GM18909 (cell line): ENCODE results near the gene LMO7.
A peak's percentile ranks its signal among the peaks of the same experiment; 100 is the strongest.

ENCODE experiments used
- ATAC-seq: cut with Tn5 transposase; IDR thresholded peaks from one replicate; pipeline ENCODE4 v1.9.1; 2021; ENCODE audit warnings: mild to moderate bottlenecking; ENCODE audit not compliant: unreplicated experiment, poor library complexity

The LMO7 gene

DNA sequence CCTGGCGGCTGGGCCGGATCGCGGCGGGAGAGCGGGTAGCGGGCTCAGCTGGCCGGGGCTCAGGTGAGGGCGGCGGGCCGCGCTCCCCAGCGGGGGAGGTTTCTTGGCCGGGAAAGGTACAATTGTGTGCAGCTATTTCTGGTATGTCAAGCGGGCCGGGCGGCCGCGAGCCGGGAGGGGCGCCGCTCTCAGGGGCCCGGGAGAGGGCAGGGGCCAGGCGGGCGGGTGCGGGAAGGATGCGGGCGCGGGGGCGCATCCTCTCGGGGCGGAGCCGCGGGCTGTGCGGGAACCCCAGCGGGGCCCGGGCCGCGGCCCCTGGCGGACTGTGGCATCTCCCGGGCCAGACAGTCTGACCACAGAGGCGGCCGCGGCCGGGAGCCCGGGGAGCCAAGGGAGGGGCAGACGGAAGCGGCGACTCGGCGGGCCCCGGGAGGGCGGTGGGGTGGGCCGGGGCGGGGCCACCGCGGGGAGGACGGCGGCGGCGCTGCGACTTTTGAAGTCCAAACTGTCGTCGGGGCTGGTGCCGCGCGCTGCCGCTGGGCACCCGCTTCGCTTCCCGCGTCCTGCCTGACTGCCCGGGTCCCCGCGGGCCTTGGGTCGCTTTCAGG, at the start of gene LMO7:
LMO7 (plus strand) TSS at position 503 of the 608 bp plus-strand sequence. CDS start 328 bp downstream, outside the sequence.
- ATAC-seq, result peak; percentile 59

- no peak for ATAC-seq
These were observed 48.5 kb upstream of the LMO7 start for GRCh38 chr13:75587679-75588078.

DNA sequence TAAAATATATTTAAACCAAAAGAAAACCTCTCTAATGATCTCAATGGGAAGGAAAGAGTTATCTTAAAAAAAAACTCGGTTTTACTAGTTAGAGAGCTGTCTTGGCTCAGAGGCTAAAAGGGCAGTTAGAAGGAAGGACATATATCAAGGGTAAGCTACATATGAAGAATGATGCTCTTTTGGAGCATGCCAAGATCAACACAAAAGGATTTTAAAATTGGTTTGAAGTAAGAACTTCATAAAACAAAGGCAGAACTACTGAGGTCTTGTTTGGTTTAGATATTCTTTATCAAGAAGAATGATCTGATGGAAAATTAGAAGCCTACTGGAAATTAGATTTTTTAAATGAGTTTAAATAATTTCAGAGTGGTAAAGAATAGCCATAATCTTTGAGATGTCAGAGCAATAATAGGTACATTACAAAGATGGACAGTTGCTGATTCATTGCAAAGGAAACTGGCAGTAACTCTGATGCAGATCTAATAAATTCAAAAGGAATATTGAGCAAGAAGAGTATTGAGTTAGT, 39.4 kb upstream of the LMO7 start:
- no peak for ATAC-seq

DNA sequence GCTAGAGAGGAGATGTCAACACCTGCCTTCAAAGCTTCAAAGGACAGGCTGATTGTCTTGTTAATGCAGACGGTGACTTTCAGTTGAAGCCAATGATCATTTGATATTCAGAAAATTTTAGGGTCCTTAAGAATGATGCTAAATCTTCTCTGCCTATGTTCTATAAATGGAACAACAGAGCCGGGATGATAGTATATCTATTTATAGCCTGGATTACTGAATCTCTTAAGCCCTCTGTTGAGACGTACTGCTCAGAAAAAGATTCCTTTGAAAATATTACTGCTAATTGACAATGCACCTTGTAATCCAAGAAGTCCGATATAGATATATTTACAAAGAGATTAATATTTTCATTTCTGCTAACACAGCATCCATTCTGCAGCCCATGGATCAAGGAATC, 35.8 kb upstream of the LMO7 start:
- ATAC-seq, result no peak

DNA sequence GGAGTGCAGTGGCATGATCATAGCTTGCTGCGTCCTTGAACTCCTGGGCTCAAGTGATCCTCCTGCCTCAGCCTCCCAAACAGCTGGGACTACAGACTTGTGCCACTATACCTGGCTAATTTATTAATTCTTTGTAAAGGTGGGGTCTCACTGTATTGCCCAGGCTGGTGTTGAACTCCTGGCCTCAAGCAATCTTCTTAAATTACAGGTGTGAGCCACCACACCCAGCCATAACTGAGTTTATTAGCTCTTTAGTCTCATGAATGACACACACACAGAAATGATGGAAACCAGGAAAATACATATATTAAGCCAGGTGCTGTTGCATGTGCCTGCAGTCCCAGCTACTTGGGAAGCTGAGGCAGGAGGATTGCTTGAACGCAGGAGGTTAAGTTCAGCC, 33.1 kb upstream of the LMO7 start:
- no peak for ATAC-seq

GRCh38 chr13:75607447-75607846, 28.7 kb upstream of the LMO7 start:
- ATAC-seq, result no peak

DNA sequence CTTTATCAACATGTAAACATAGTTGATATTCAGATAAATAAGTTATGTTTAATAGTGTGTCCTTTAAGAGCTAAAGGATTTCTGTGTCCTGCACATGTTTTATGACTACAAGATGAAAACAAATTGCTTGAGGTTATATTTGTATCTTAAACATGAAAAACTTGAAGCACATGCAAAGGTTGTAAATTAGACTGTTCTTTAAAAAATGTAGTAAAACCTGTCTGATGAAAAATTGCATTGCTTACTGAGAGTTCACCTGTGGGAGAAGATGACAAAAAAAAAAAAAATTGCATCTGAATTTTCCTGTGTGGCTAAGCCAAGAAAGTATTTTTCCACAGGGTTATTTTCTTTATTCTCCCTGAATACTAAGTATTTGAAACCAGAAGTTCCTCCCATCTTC, 25.7 kb upstream of the LMO7 start:
- no peak for ATAC-seq

- no peak for ATAC-seq
These were observed 23.8 kb upstream of the LMO7 start for GRCh38 chr13:75612354-75612753.

GRCh38 chr13:75617230-75617629, 18.9 kb upstream of the LMO7 start:
- ATAC-seq, result no peak

- no peak for ATAC-seq
These were observed 17.8 kb upstream of the LMO7 start for GRCh38 chr13:75618308-75618707.

DNA sequence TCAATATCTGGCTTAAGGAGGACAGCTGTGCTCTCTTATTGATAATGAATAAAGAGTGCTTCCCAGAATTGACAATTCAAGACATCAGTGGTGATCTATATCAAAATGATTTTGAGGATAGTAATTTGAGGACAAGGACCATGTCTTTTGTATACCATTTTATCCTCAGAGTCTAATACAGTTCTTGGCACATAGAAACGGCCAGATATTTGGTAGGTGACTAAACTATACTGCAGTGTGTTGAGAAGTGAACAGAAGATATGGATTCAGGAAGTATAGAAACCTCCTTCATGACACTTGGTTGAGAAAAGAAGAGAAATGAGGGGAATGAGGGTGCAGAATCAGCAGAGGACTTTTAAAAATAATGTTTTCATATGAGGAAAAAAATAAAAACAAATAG, 16.1 kb upstream of the LMO7 start:
- no peak for ATAC-seq

DNA sequence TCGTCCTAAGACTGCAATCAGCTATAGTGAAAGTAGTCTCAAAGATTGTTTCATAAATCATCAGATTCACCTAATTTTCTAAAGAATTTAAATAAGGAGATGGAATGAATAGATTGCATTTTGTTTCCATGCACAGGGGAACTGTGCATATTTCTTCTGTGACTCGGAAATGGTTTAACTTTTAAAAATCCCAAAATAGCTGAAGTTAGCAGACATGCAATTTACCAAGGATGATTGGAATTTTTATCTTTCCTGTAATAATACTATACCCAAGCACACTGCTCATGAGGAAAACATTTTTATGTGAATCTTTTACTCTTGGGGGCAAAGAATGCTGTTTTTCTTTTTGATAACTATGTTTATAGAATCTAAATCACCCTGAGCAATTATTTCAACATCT, 15.0 kb upstream of the LMO7 start:
- ATAC-seq, result no peak

GRCh38 chr13:75628801-75629200, 7.3 kb upstream of the LMO7 start:
- ATAC-seq, result no peak

DNA sequence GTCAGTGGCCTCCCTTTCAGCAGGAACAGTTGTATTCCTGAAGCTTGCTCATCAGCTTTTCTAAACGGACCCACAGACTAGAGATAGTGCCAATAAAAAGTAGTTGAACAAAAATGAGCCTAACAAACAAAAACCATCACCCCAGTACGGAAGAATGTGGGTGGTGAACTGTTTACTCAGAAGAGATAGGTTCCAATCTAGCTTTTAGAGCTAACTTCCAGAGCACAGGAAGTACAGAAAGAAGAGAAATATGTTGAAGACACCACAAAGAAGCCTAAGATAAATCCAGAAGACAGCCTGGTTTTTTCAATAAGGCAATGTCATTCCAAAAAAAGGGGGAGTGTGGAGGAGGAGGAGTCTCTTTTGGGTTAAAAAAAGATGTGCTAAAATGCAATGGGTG, 2.8 kb upstream of the LMO7 start:
- no peak for ATAC-seq

DNA sequence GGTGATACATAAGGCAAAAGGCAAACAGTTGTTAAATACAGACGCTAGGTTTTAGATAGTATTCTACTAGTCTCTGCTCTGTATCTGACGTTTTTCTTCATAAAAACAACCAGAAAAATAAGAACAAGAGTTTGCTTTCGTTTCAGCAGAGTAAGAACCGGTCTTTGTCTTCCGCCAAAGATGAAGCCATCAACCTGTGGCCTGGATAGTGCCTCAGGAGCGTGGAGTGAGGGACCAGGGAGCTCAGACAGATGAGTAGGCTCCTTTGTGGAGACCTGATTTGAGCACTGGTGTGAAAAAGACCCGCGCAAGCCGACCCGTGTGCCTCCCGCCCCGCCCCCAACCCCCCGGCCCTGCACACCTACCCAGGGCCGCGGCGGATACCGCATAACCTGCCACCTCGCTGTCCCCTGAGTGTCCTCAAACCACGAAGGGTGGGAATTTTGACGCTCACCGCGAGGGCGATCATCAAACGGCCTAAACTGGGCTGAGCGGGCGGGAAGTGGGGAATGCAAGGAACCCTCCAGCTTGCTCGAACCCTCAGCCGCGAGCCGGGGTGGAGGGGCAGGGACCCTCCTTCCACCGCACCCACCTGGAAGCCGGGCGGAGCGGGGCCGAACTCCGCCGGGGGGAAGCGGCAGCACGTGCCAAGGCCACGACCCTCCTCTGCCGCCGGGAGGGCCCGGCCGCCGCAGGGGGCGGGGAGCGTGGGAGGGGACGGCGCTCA, 866 bp upstream of the LMO7 start:
- no peak for ATAC-seq

DNA sequence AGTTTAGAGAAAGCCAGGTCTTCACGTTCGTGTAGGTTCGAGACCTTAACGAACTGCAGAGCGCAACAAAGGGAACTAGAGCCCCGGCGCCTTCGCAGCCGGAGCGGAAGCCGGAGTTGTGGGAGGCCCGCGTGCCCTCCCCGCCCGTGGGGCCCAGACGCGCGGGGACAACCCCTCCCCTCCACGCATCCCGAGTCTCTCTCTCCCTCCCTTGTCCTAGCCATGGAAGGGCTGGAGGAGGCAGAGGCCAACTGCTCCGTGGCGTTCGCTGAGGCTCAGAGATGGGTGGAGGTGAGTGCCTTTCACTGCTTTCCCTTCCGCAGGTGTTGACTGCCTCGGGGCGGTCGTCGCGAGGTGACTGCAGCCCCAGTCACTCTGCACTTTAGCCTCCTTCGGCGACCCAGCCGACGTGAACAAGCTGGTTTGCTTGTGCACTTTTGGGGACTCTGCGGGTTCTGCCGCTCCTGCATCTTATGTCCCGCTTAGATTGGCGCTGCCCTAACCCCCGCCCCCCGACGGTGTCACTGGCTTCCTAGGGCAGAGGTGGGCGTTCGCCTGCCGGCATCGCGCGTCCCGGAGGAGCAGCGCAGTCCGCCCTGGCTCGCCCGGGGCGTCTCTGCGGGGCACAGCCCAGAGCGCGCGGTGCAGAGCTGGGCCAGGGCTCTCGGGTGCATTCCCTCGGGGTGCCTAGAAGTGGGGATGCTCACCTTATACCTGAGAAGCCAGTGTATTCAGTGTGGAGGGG, 478 bp downstream of the LMO7 start:
- ATAC-seq, result peak; percentile 66

- ATAC-seq, result no peak
These were observed 1.1 kb downstream of the LMO7 start for GRCh38 chr13:75637181-75637750.

DNA sequence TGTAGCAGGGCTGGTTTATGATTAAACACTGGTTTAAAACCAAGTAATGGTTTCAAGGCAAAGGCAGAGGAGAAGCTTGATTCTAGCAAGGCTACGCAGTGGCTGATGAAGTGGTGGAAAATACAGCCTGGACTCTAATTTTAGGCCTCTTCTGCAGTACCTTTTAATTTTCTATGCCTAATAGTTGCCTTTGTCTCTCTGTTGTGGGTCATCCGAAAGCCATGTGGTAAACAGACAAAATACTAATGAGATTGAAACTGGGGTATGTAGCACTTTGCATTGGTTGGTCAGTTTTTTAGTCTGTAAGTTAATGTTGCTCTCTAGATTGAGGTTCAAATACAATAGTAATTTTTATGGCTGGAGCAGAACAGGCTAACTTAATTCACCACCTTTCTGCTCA, 3.3 kb downstream of the LMO7 start:
- ATAC-seq, result no peak

DNA sequence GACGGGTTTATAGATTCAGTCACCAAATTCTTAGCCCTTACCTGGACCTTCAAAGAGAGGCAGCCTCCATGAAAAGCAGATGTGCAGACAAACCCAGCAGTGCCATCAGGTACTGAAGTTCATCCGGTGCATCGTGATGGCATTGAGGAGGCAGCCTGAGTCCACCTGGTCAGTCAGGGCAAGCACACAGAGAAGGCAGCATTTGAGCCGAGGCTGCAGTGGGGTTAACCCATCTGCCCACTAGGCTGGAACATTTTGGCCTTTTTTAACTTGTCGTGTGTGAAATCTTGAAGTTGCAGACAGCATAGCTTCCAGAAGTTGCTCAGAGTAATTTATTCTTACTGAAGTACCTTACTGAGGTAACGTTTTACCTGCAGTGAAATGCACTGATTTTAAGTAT, 4.9 kb downstream of the LMO7 start:
- ATAC-seq, result no peak

- ATAC-seq, result no peak
These were observed 7.1 kb downstream of the LMO7 start for GRCh38 chr13:75643182-75643581.

GRCh38 chr13:75643693-75644092, 7.6 kb downstream of the LMO7 start:
- ATAC-seq, result no peak
